Ascending aorta (tissue), 2 donors: Measurements from ENCODE around the gene GOSR1. TPM values are rescaled to one million over a fixed set of nuclear protein-coding genes. Genes with fewer than 3 reads are reported as not detected.
"Not testable (repeated sequence)": the region's sequence is repeated elsewhere in the genome, so short reads cannot be mapped to it uniquely, and the experiment has no call there.

Source experiments
- DNase-seq, 2 donors: peaks; one replicate each; pipeline ENCODE4 v3.0.0-alpha.2; 2019; ENCODE audit warnings: low spot score in 2 of 2
- H3K27ac ChIP-seq, 2 donors: fragments of 200-600 bp; sonication (generic); one replicate each; pipeline ENCODE4 v1.5.1; 2016 to 2017; ENCODE audit warnings: mild to moderate bottlenecking in 1 of 2
- H3K27me3 ChIP-seq: fragments of 200-600 bp; sonication (generic); one replicate; pipeline ENCODE4 v1.5.1; 2017
- H3K36me3 ChIP-seq, 2 donors: fragments of 200-600 bp; sonication (generic); one replicate each; pipeline ENCODE4 v1.5.1; 2016
- H3K4me1 ChIP-seq, 2 donors: fragments of 200-600 bp; sonication (generic); one replicate each; pipeline ENCODE4 v1.5.1; 2016 to 2017; ENCODE audit warnings: mild to moderate bottlenecking in 1 of 2
- H3K4me3 ChIP-seq, 2 donors: fragments of 200-600 bp; sonication (generic); one replicate each; pipeline ENCODE4 v1.5.1; 2016 to 2017; ENCODE audit warnings: mild to moderate bottlenecking in 1 of 2
- H3K9me3 ChIP-seq, 2 donors: fragments of 200-600 bp; sonication (generic); one replicate each; pipeline ENCODE4 v1.5.1; 2016
- intact Hi-C: fragments of 100-400 bp; cut with DNase I; formaldehyde crosslinking; loops from one replicate; pipeline ENCODE4 v1.15.1; 2023
- total RNA-seq: library from RNA; depleted of rRNA; stranded (reverse); fragments of >200 nt; gene quantifications from one replicate; pipeline ENCODE4 v1.1.0, GENCODE V29; 2016
- TF ChIP-seq, protein P1 (sequence below), 3 experiments: fragments of 200-600 bp in 2 of 3; fragments of 450-650 bp in 1 of 3; sonication (generic) in 2 of 3; IDR thresholded peaks; one replicate each; pipeline ENCODE4 v1.5.1; 2016 to 2019; ENCODE audit warnings: antibody characterized with exemption in 3 of 3, mild to moderate bottlenecking in 1 of 3, moderate library complexity in 1 of 3

GOSR1 gene
- total RNA-seq, 1 donor from 2014 or later: 33.0 TPM

DNA sequence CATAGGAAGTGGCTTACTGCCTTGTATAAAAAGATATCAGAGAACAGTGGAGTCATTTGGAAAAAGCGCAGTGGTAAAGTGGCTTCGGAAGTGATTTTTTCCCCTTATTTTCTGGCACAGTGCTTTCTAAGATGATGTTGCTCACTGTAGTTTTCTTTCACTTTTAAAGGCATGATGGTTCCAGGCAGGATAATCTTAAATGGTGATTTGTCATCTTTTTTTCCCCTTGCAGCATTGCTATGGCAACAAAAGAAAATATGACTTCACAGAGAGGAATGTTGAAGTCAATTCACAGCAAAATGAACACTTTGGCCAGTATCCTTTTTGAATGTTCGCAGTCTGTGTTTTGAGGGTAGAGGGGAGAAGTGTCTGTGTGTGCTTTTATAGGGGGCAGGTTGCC is 42.5 kb downstream of the GOSR1 start:
- TF ChIP-seq, protein P1, sequence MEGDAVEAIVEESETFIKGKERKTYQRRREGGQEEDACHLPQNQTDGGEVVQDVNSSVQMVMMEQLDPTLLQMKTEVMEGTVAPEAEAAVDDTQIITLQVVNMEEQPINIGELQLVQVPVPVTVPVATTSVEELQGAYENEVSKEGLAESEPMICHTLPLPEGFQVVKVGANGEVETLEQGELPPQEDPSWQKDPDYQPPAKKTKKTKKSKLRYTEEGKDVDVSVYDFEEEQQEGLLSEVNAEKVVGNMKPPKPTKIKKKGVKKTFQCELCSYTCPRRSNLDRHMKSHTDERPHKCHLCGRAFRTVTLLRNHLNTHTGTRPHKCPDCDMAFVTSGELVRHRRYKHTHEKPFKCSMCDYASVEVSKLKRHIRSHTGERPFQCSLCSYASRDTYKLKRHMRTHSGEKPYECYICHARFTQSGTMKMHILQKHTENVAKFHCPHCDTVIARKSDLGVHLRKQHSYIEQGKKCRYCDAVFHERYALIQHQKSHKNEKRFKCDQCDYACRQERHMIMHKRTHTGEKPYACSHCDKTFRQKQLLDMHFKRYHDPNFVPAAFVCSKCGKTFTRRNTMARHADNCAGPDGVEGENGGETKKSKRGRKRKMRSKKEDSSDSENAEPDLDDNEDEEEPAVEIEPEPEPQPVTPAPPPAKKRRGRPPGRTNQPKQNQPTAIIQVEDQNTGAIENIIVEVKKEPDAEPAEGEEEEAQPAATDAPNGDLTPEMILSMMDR (IDR thresholded peaks at IDR 0.05): no peak
- Histone ChIP-seq H3K36me3 (peaks cover 25 to 32% of the 10 kb centered on the region in 2 donors), H3K9me3 (no peaks in the 10 kb centered on the region), H3K4me3 (peak overlapping the region in 1 of 2 donors; percentile 28), H3K27me3 (no peaks in the 10 kb centered on the region), H3K27ac (peak overlapping the region; percentile 13 to 68), H3K4me1 (peaks cover 3 to 8% of the 10 kb centered on the region in 2 donors)
- intact Hi-C loops: loop anchor here (1.0 kb wide), 1 partner anchor 81 kb away; no protein-coding TSS in a partner anchor
- DNase-seq: no peak

GRCh38 chr17:30520436-30520835 is 43.2 kb downstream of the GOSR1 start:
- no peaks in the 10 kb centered on the region for H3K27me3 ChIP-seq
- peaks cover 3 to 11% of the 10 kb centered on the region in 2 donors for H3K4me1 ChIP-seq
- TF ChIP-seq, protein P1 (IDR thresholded peaks at IDR 0.05): no peak
- no peak for DNase-seq
- H3K36me3 ChIP-seq: peaks cover 20 to 32% of the 10 kb centered on the region in 2 donors
- intact Hi-C loops: loop anchor here (1.0 kb wide), 1 partner anchor 80 kb away; no protein-coding TSS in a partner anchor
- H3K9me3 ChIP-seq: no peaks in the 10 kb centered on the region
- H3K4me3 ChIP-seq: no peak overlapping the region
- H3K27ac ChIP-seq: peak overlapping the region; percentile 13 to 68

DNA sequence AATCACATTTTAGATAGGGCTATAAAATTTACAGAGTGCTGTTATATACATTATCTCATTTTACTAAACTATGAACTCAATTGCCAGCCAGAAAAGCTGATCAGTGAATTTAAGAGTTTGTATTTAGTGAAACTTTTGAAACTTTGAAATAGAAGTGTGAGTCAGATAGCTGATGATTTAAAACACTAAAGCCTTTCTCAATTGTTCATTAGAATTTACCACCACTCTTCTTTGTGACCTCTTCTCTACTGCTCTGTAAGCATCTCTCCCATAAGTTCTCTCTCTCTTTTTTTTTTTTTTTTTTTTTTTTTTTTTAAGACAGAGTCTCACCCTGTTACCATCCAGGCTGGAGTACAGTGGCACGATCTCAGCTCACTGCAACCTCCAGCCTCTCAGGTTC is 43.7 kb downstream of the GOSR1 start:
- no peaks in the 10 kb centered on the region for H3K27me3 ChIP-seq
- H3K27ac ChIP-seq: peak overlapping the region; percentile 13 to 68
- TF ChIP-seq, protein P1 (IDR thresholded peaks at IDR 0.05): no peak
- peaks cover 3 to 11% of the 10 kb centered on the region in 2 donors for H3K4me1 ChIP-seq
- intact Hi-C loops: loop anchor here (1.0 kb wide), 1 partner anchor 79 kb away; no protein-coding TSS in a partner anchor
- H3K4me3 ChIP-seq: no peak overlapping the region
- peaks cover 18 to 32% of the 10 kb centered on the region in 2 donors for H3K36me3 ChIP-seq
- DNase-seq: no peak
- no peaks in the 10 kb centered on the region for H3K9me3 ChIP-seq

GRCh38 chr17:30521766-30522165 is 44.6 kb downstream of the GOSR1 start:
- Histone ChIP-seq H3K9me3 (no peaks in the 10 kb centered on the region), H3K36me3 (peaks cover 16 to 27% of the 10 kb centered on the region in 2 donors), H3K4me3 (no peak overlapping the region), H3K27me3 (no peaks in the 10 kb centered on the region), H3K27ac (no peak overlapping the region), H3K4me1 (peaks cover 3 to 11% of the 10 kb centered on the region in 2 donors)
- DNase-seq: no peak
- intact Hi-C loops: no loop called here
- TF ChIP-seq, protein P1 (IDR thresholded peaks at IDR 0.05): no peak

DNA sequence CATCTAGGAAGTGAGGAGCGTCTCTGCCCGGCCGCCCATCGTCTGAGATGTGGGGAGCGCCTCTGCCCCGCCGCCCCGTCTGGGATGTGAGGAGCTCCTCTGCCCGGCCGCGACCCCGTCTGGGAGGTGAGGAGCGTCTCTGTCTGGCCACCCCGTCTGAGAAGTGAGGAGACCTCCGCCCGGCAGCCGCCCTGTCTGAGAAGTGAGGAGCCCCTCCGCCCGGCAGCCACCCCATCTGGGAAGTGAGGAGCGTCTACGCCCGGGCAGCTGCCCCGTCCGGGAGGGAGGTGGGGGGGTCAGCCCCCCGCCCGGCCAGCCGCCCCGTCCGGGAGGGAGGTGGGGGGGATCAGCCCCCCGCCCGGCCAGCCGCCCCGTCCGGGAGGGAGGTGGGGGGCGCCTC is 46.0 kb downstream of the GOSR1 start:
- H3K9me3 ChIP-seq, intact Hi-C loops, H3K4me3 ChIP-seq, DNase-seq, H3K27me3 ChIP-seq, H3K27ac ChIP-seq: not testable (repeated sequence)
- Histone ChIP-seq H3K4me1 (peaks cover 3 to 11% of the 10 kb centered on the region in 2 donors), H3K36me3 (peaks cover 16 to 24% of the 10 kb centered on the region in 2 donors)

GRCh38 chr17:30524847-30525246 is 47.6 kb downstream of the GOSR1 start:
- Histone ChIP-seq H3K27ac (no peak overlapping the region), H3K4me3 (no peak overlapping the region), H3K9me3 (no peaks in the 10 kb centered on the region), H3K4me1 (peaks cover 0 to 11% of the 10 kb centered on the region in 2 donors), H3K27me3 (no peaks in the 10 kb centered on the region), H3K36me3 (peaks cover 13 to 24% of the 10 kb centered on the region in 2 donors)
- TF ChIP-seq, protein P1 (IDR thresholded peaks at IDR 0.05): no peak
- DNase-seq: no peak
- intact Hi-C loops: no loop called here
